Measurements from ENCODE around the gene NUP35.

DNA sequence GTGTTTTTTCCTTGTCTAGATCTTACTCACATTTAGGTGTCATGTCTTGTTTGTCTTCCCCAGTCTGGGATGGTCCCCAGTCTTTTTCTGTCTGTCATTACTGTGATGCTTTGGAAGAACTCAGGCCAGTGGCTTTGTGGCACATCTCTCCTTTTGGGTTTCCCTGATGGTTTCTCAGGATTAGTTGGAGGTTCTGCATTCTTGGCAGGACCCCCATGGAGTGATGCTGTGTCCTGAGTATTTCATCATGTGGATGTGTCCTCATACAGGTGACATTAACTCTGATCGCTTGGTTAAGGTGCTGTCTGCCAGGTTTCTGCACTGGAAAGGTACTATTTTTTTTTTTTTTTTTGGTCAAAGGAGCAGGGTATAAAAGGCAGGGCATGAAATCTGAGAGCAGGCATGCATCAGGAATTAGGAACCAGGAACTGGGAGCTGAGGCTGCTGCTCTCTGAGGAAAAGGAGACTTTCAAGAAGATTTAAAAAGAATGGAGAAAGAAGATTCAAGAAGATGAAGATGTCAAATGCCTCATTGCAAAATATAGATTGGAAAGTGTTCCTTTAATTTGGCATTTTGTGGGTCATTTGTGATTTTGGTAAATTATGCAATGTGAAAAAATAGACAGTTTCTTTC lies 85.3 kb downstream of the NUP35 start:
- TF ChIP-seq, protein P1, sequence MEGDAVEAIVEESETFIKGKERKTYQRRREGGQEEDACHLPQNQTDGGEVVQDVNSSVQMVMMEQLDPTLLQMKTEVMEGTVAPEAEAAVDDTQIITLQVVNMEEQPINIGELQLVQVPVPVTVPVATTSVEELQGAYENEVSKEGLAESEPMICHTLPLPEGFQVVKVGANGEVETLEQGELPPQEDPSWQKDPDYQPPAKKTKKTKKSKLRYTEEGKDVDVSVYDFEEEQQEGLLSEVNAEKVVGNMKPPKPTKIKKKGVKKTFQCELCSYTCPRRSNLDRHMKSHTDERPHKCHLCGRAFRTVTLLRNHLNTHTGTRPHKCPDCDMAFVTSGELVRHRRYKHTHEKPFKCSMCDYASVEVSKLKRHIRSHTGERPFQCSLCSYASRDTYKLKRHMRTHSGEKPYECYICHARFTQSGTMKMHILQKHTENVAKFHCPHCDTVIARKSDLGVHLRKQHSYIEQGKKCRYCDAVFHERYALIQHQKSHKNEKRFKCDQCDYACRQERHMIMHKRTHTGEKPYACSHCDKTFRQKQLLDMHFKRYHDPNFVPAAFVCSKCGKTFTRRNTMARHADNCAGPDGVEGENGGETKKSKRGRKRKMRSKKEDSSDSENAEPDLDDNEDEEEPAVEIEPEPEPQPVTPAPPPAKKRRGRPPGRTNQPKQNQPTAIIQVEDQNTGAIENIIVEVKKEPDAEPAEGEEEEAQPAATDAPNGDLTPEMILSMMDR (IDR thresholded peaks at IDR 0.05): no peak
- TF ChIP-seq POLR2A (IDR thresholded peaks at IDR 0.05): no peak

All from uterus (tissue), 2 donors.